ENCODE data around the gene TMEM184C.

DNA sequence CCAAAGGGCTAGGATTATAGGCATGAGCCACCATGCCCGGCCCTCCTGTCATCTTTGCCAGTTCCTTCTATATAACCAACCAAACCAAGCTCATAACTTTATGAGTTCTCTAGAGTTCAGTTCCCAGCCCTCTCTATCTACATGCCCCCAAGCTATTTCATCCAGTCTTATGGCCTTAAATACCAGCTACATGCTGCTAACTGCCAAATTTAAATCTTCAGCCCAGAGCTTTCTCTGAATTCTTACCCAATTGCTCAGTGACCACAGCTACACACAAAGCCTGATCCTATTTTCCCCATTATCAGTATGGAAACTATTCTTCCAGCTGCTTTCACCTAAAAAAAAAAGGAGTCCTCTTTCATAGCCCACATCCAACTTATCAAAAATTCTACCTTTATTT lies 23.1 kb downstream of the TMEM184C start:
- TF ChIP-seq, protein P1, sequence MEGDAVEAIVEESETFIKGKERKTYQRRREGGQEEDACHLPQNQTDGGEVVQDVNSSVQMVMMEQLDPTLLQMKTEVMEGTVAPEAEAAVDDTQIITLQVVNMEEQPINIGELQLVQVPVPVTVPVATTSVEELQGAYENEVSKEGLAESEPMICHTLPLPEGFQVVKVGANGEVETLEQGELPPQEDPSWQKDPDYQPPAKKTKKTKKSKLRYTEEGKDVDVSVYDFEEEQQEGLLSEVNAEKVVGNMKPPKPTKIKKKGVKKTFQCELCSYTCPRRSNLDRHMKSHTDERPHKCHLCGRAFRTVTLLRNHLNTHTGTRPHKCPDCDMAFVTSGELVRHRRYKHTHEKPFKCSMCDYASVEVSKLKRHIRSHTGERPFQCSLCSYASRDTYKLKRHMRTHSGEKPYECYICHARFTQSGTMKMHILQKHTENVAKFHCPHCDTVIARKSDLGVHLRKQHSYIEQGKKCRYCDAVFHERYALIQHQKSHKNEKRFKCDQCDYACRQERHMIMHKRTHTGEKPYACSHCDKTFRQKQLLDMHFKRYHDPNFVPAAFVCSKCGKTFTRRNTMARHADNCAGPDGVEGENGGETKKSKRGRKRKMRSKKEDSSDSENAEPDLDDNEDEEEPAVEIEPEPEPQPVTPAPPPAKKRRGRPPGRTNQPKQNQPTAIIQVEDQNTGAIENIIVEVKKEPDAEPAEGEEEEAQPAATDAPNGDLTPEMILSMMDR (IDR thresholded peaks at IDR 0.05): no peak
- TF ChIP-seq POLR2A (IDR thresholded peaks at IDR 0.05): no peak

Data from body of pancreas (tissue), 4 donors.